ENCODE data around the gene OSBPL10. TPM values are rescaled to one million over a fixed set of nuclear protein-coding genes. Genes with fewer than 3 reads are reported as not detected.
A peak's percentile ranks its signal among the peaks of the same experiment; 100 is the strongest.

OSBPL10 gene
- total and polyA plus RNA-seq, 2 of the 4 experiments (the other 2 are of a cell fraction), result 9.5 to 10.1 TPM

DNA sequence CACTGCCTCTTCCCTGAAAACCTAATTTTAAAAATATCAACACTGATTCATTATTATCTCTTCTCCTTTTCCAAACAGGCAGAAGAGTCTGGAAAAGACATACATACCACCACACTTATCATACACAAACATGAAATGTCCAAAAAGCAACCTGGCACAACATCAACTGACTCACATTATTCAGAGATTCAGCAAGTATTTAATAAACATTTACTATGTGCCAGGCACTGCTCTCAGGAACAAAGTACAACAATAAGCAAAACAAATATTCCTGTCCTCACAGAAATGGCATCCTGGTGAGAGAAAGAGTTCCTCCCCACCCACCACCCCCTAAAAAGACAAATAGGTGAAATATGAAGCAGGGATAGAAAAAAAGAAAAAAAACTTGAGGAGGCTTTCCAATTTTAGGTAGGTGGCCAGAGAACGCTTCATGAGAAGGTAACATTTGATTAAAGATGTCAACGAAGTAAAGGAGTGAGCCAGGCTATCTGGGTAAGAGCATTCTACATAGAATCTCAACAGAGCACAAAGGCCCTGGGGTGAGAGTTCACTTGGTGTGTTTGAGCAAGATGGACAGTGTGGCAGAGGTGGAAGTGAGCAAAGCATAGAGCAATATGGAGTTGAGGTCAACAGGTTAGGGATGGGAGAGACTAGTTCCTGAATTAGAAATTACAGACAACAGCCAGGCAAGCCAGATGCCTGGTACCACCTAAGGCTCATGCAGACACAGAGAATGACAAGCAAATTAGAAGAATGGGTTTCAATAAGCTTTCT, 141.7 kb downstream of the OSBPL10 start:
- DNase-seq (peak; percentile 45), ATAC-seq (ENCODE audit: low read depth) (peak; percentile 57)
- H4K8ac ChIP-seq (ENCODE audit: low read depth in 2 of 2, low read length in 2 of 2), result no peak overlapping the region
- no peak overlapping the region for H3K56ac ChIP-seq (ENCODE audit: extremely low read depth, insufficient read depth, low read length)
- no peaks in the 10 kb centered on the region for H4K20me1 ChIP-seq (ENCODE audit: insufficient read depth, low read length)
- no peak overlapping the region for H2AK5ac ChIP-seq (ENCODE audit: low read depth, low read length)
- H3K4me3 ChIP-seq (ENCODE audit: insufficient read depth, low read depth, low read length), result no peak overlapping the region
- BruUV-seq (replicated peaks), result no TSS peak
- H3K9me1 ChIP-seq (ENCODE audit: insufficient read depth, low read length), result no peaks in the 10 kb centered on the region; the same call in 1 of the 2 replicates
- no peak overlapping the region for H3K23ac ChIP-seq (ENCODE audit: low read depth, low read length)
- H3K14ac ChIP-seq (replicated peaks; ENCODE audit: low read depth, low read length), result no peak overlapping the region
- H2BK20ac ChIP-seq (ENCODE audit: low read depth, low read length), result no peak overlapping the region
- ChIA-PET POLR2A (ENCODE audit: unreplicated experiment) (no interaction called here), CTCF (no interaction called here)
- dilution Hi-C loops (cut with HindIII; ENCODE audit: low sequenced_read_pairs, unreplicated experiment), result no loop called here
- H2BK15ac ChIP-seq (ENCODE audit: low read depth, low read length), result no peak overlapping the region
- no peak overlapping the region for H3K4me2 ChIP-seq (ENCODE audit: low read depth, low read length)
- no peak overlapping the region for H2BK5ac ChIP-seq (ENCODE audit: low read depth, low read length, poor library complexity, severe bottlenecking)
- H3K9ac ChIP-seq (ENCODE audit: low read depth, low read length), result no peak overlapping the region
- no peaks in the 10 kb centered on the region for H3K36me3 ChIP-seq (ENCODE audit: control insufficient read depth, insufficient read depth, low read length)
- H2AK9ac ChIP-seq (replicated peaks; ENCODE audit: low read depth, low read length, poor library complexity), result no peak overlapping the region
- no peaks in the 10 kb centered on the region for H3K27me3 ChIP-seq (ENCODE audit: control insufficient read depth, insufficient read depth, low read length)
- peaks cover 2% of the 10 kb centered on the region; the same call in 1 of the 2 replicates for H3K4me1 ChIP-seq (ENCODE audit: control insufficient read depth, insufficient read depth, low read length)
- H3K9me3 ChIP-seq (ENCODE audit: control insufficient read depth, insufficient read depth, low read length), result no peaks in the 10 kb centered on the region
- H4K91ac ChIP-seq (ENCODE audit: insufficient read depth, low read depth, low read length), result no peak overlapping the region
- no peak overlapping the region for H2BK120ac ChIP-seq (ENCODE audit: low read depth, low read length)
- in situ Hi-C loops (cut with MboI; ENCODE audit: low sequenced_read_pairs), result no loop called here
- no peak overlapping the region for H4K5ac ChIP-seq (ENCODE audit: low read depth, low read length)
- no CpG with 5 or more reads among the region's 2 CpGs for WGBS, 2 experiments (ENCODE audit: extremely low coverage in 2 of 2, insufficient read length in 1 of 2)
- intact Hi-C loops (cut with micrococcal nuclease), result no loop called here
- H3K79me1 ChIP-seq (ENCODE audit: low read depth in 1 of 2, low read length in 2 of 2), result no peaks in the 10 kb centered on the region; a peak in 1 of 4 replicates
- H2AFZ ChIP-seq (replicated peaks; ENCODE audit: low read length, poor library complexity), result no peak overlapping the region
- TF ChIP-seq CEBPB (IDR thresholded peaks at IDR 0.05; ENCODE audit: low read depth, low read length) (no peak), MAZ (IDR thresholded peaks at IDR 0.05; ENCODE audit: borderline replicate concordance, low read depth, low read length) (no peak), CHD1 (IDR thresholded peaks at IDR 0.05; ENCODE audit: low read depth, low read length) (no peak)
- H3K4ac ChIP-seq (ENCODE audit: low read depth, low read length), result no peak overlapping the region
- H3K18ac ChIP-seq (ENCODE audit: low read depth, low read length), result no peak overlapping the region
- H3K27ac ChIP-seq (ENCODE audit: insufficient read depth, low read length), result no peak overlapping the region
